GM18951 (cell line): ENCODE data around the gene ARHGDIB.
A peak's percentile ranks its signal among the peaks of the same experiment; 100 is the strongest.

Source experiments
- POLR2A ChIP-seq: IDR thresholded peaks from 4 replicates; pipeline ENCODE4 v1.6.1; 2011; ENCODE audit warnings: mild to moderate bottlenecking; ENCODE audit not compliant: insufficient read length, insufficient read depth; ENCODE audit errors: extremely low read depth
- in situ Hi-C: fragments of 300-500 bp; cut with MboI; formaldehyde crosslinking; loops from one replicate; pipeline ENCODE4 v1.12.0; 2022; ENCODE audit warnings: low sequenced_read_pairs, mixed read lengths, inconsistent platforms; ENCODE audit not compliant: unreplicated experiment

Gene ARHGDIB

GRCh38 chr12:14975457-14975856 is 14.1 kb upstream of the ARHGDIB start:
- no peak for TF ChIP-seq POLR2A
- in situ Hi-C loops = no loop called here

- no peak for TF ChIP-seq POLR2A
- in situ Hi-C loops = no loop called here
Observed at GRCh38 chr12:14974633-14975032, 13.2 kb upstream of the ARHGDIB start.

- TF ChIP-seq POLR2A = no peak
Observed at GRCh38 chr12:14972816-14973215, 11.4 kb upstream of the ARHGDIB start, which contains the start of gene PDE6H. Gene PDE6H (plus strand): TSS chr12:14973042. CDS start chr12:14978013, 4,971 bp downstream.

GRCh38 chr12:14970473-14970872 is 9.1 kb upstream of the ARHGDIB start:
- TF ChIP-seq POLR2A = no peak
- in situ Hi-C loops = no loop called here

More at GRCh38 chr12:14972816-14973215, 11.4 kb upstream of the ARHGDIB start, which contains the start of gene PDE6H:
- in situ Hi-C loops = no loop called here

- TF ChIP-seq POLR2A = no peak
- in situ Hi-C loops = no loop called here
Observed at GRCh38 chr12:14968478-14968877, 7.1 kb upstream of the ARHGDIB start.

GRCh38 chr12:14965221-14965620 is 3.8 kb upstream of the ARHGDIB start:
- in situ Hi-C loops = no loop called here
- TF ChIP-seq POLR2A = no peak

GRCh38 chr12:14964406-14964805 is 3.0 kb upstream of the ARHGDIB start:
- in situ Hi-C loops = no loop called here
- no peak for TF ChIP-seq POLR2A

GRCh38 chr12:14963520-14963919 is 2.1 kb upstream of the ARHGDIB start:
- TF ChIP-seq POLR2A = no peak

GRCh38 chr12:14962797-14963196 is 1.4 kb upstream of the ARHGDIB start:
- in situ Hi-C loops = no loop called here
- no peak for TF ChIP-seq POLR2A

More at GRCh38 chr12:14963520-14963919, 2.1 kb upstream of the ARHGDIB start:
- in situ Hi-C loops = no loop called here

GRCh38 chr12:14962153-14962539 is 745 bp upstream of the ARHGDIB start:
- no peak for TF ChIP-seq POLR2A
- in situ Hi-C loops = no loop called here

- no peak for TF ChIP-seq POLR2A
- in situ Hi-C loops = no loop called here
Observed at GRCh38 chr12:14960548-14961465, 594 bp downstream of the ARHGDIB start.

GRCh38 chr12:14959916-14960496 is 1.4 kb downstream of the ARHGDIB start:
- in situ Hi-C loops = no loop called here

GRCh38 chr12:14959463-14959862 is 1.9 kb downstream of the ARHGDIB start:
- in situ Hi-C loops = no loop called here
- TF ChIP-seq POLR2A = no peak

More at GRCh38 chr12:14959916-14960496, 1.4 kb downstream of the ARHGDIB start:
- TF ChIP-seq POLR2A = peak; percentile 24

- no peak for TF ChIP-seq POLR2A
- in situ Hi-C loops = no loop called here
Observed at GRCh38 chr12:14959126-14959440, 2.3 kb downstream of the ARHGDIB start.
